K562 (cell line): ENCODE results near the gene CCNL2. TPM values are rescaled to one million over a fixed set of nuclear protein-coding genes. Genes with fewer than 3 reads are reported as not detected.

Source experiments
- CCNT2 ChIP-seq: IDR thresholded peaks from 2 replicates; pipeline ENCODE4 v1.6.1; 2011; ENCODE audit warnings: borderline replicate concordance, low read depth, mild to moderate bottlenecking, moderate library complexity, mixed read lengths, low read length; ENCODE audit not compliant: insufficient read length; ENCODE audit errors: extremely low read depth
- DEAF1 ChIP-seq: fragments of 450-650 bp; formaldehyde crosslinking; IDR thresholded peaks from 2 replicates; pipeline ENCODE4 v1.4.0; 2020; ENCODE audit warnings: mild to moderate bottlenecking, moderate library complexity
- ELF4 ChIP-seq: fragments of 450-650 bp; formaldehyde crosslinking; IDR thresholded peaks from 2 replicates; pipeline ENCODE4 v1.4.0; 2022; ENCODE audit warnings: missing genetic modification characterization
- ETV1 ChIP-seq: fragments of 450-650 bp; conservative IDR thresholded peaks from 2 replicates; pipeline ENCODE4 v1.6.1; 2016; ENCODE audit warnings: missing genetic modification characterization, control low read depth, low read depth, missing compliant biosample characterization
- ETV5 ChIP-seq: sonication (generic); formaldehyde crosslinking; IDR thresholded peaks from 2 replicates; pipeline ENCODE4 v1.4.0; 2020; ENCODE audit warnings: low read depth, mild to moderate bottlenecking, missing genetic modification reagents
- EWSR1 ChIP-seq: fragments of 450-650 bp; IDR thresholded peaks from 2 replicates; pipeline ENCODE4 v1.6.1; 2018; ENCODE audit warnings: borderline replicate concordance, mild to moderate bottlenecking, low read depth, moderate library complexity; ENCODE audit not compliant: partially characterized antibody
- KAT7 ChIP-seq: sonication (generic); formaldehyde crosslinking; IDR thresholded peaks from 2 replicates; pipeline ENCODE4 v1.8.0; 2022; ENCODE audit warnings: missing genetic modification reagents, mild to moderate bottlenecking, borderline replicate concordance
- KLF1 ChIP-seq: fragments of 450-650 bp; IDR thresholded peaks from 2 replicates; pipeline ENCODE4 v1.6.1; 2016; ENCODE audit warnings: missing genetic modification characterization, missing compliant biosample characterization
- KLF16 ChIP-seq: IDR thresholded peaks from 2 replicates; pipeline ENCODE4 v1.6.1; 2016; ENCODE audit warnings: antibody characterized with exemption
- MLX ChIP-seq, 2 experiments: fragments of 450-650 bp in 1 of 2; sonication (generic) in 1 of 2; formaldehyde crosslinking; conservative IDR thresholded peaks; 2 replicates each; pipeline versions ENCODE4 v1.4.0 to v1.8.1; 2020 to 2022; ENCODE audit warnings: mild to moderate bottlenecking in 1 of 2, missing genetic modification reagents in 1 of 2
- SAFB ChIP-seq: fragments of 200-400 bp; formaldehyde crosslinking; IDR thresholded peaks from 2 replicates; pipeline ENCODE4 v1.6.1; 2017; ENCODE audit warnings: low read depth, low read length, borderline replicate concordance
- SMARCA4 ChIP-seq: fragments of 450-650 bp; IDR thresholded peaks from 2 replicates; pipeline ENCODE4 v1.6.1; 2016
- SMARCA5 ChIP-seq: fragments of 450-650 bp; IDR thresholded peaks from 2 replicates; pipeline ENCODE4 v1.6.1; 2016
- STAT5B ChIP-seq: fragments of 250-450 bp; sonication (Bioruptor Pico); IDR thresholded peaks from 2 replicates; pipeline ENCODE4 v1.8.0; 2021; ENCODE audit warnings: mild to moderate bottlenecking, inconsistent platforms
- U2AF1 ChIP-seq: fragments of 200-400 bp; formaldehyde crosslinking; optimal IDR thresholded peaks from 2 replicates; pipeline ENCODE3; 2017; ENCODE audit warnings: mild to moderate bottlenecking, low read depth, low read length, moderate library complexity
- ZBTB17 ChIP-seq: fragments of 450-650 bp; formaldehyde crosslinking; IDR thresholded peaks from 2 replicates; pipeline ENCODE4 v1.4.0; 2020; ENCODE audit warnings: mild to moderate bottlenecking
- ZNF24 ChIP-seq: fragments of 450-650 bp; IDR thresholded peaks from 2 replicates; pipeline ENCODE4 v1.6.1; 2016
- ZNF589 ChIP-seq: fragments of 200-800 bp; sonication (Bioruptor generic); IDR thresholded peaks from 2 replicates; pipeline ENCODE4 v1.6.1; 2016; ENCODE audit warnings: low read depth, missing genetic modification characterization, missing compliant biosample characterization
- ZSCAN32 ChIP-seq: fragments of 450-650 bp; formaldehyde crosslinking; IDR thresholded peaks from 2 replicates; pipeline ENCODE4 v1.4.0; 2020; ENCODE audit warnings: mild to moderate bottlenecking, moderate library complexity
- polyA plus RNA-seq, 8 experiments: library from polyadenylated mRNA; depleted of rRNA in 4 of 8; stranded (reverse) in 5 of 8; unstranded in 3 of 8; fragments of >200 nt; fragmentation: Nextera tagmentation in 2 of 8; fragmentation: Illumina TruSeq in 1 of 8; extraction: Ambion mirVana in 2 of 8; extraction: Trizol in 1 of 8; gene quantifications; 2 replicates each; pipeline versions ENCODE4 v1.2.1 to v1.2.3, GENCODE V29; 2011 to 2014; ENCODE audit warnings: inconsistent platforms in 1 of 8, missing spikeins in 1 of 8
- total RNA-seq, 7 experiments: library from RNA; depleted of rRNA in 6 of 7; stranded (reverse); fragments of >200 nt in 6 of 7; fragmentation: Illumina TruSeq in 2 of 7; extraction: Trizol in 2 of 7; gene quantifications; 2 replicates each; pipeline versions ENCODE4 v1.2.1 to v1.2.3, GENCODE V29; 2011 to 2021; ENCODE audit warnings: low replicate concordance in 1 of 7
- TF ChIP-seq, protein P1 (sequence below), 2 experiments: fragments of 200-800 bp in 1 of 2; sonication (Bioruptor generic) in 1 of 2; sonication (generic) in 1 of 2; formaldehyde crosslinking in 1 of 2; IDR thresholded peaks in 1 of 2; conservative IDR thresholded peaks in 1 of 2; 2 replicates each; pipeline versions ENCODE4 v1.5.0 to v1.6.1; 2016 to 2020; ENCODE audit warnings: missing compliant biosample characterization in 1 of 2, missing genetic modification characterization in 1 of 2, missing genetic modification reagents in 1 of 2
- TF ChIP-seq, protein P2 (sequence below): fragments of 450-650 bp; IDR thresholded peaks from 2 replicates; pipeline ENCODE4 v1.7.1; 2018; ENCODE audit warnings: mild to moderate bottlenecking, low read depth; ENCODE audit not compliant: partially characterized antibody

CCNL2 gene
- total and polyA plus RNA-seq, 9 of the 15 experiments (the other 6 are each of a cell fraction or from before 2014, with no cell fraction given), result 2.8 to 287 (median 94.5) TPM

DNA sequence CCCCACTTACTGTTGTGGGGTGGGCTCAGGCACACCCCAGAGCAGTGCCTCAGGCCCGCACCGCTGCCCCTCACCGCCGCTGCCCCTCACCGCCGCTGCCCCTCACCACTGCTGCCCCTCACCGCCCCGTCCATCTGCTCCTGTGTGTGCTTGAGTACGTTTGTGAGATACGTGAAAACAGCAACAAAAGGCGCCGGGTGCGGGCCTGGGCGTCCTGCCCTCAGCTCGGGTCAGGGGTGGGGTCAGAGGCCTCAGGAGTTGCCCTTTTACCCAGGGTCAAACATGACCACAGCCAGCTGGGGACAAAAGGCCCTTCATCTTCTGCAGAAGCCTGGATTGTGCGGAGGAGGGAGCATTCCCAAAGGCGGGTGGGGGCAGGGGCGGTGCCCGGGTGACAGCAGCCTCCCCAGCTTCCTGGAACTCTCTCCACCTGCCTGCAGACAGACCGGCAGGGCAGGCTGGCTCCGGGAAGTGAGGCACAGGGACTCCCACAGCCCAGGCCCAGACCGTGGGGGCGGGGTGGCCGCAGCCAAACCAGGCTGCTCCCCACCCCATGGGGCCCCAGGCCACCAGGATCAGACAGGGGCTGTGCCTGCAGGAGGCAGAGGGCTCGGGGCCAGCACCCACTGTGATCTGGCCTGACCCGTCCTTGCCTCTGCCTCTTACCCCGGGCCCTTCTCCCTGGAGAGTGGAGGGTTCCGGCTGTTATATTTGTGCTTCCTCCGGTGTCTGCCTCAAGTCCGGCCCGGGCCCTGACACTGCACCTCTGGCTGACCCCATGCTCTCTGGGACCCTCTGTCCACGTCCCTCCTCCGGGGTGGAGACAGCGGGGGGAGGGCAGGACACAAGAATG lies 34.0 kb upstream of the CCNL2 start (continued):
- TF ChIP-seq DEAF1 (CRISPR knock-in tag), result no peak
- TF ChIP-seq ETV1 (tag), result peak; percentile 48
- no peak for TF ChIP-seq SAFB
- TF ChIP-seq ZNF24, result no peak
- TF ChIP-seq, protein P1, sequence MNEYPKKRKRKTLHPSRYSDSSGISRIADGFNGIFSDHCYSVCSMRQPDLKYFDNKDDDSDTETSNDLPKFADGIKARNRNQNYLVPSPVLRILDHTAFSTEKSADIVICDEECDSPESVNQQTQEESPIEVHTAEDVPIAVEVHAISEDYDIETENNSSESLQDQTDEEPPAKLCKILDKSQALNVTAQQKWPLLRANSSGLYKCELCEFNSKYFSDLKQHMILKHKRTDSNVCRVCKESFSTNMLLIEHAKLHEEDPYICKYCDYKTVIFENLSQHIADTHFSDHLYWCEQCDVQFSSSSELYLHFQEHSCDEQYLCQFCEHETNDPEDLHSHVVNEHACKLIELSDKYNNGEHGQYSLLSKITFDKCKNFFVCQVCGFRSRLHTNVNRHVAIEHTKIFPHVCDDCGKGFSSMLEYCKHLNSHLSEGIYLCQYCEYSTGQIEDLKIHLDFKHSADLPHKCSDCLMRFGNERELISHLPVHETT (CRISPR knock-in tag; conservative IDR thresholded peaks at IDR 0.05 in 1 of 2, IDR thresholded peaks at IDR 0.05 in 1 of 2), result peak in 1 of 2 experiments; percentile 82; a peak in 2 of 4 replicates
- 0 out of 4 replicates have a peak, but pooled peaks of 1 of the 2 experiments have one; percentile 75 for TF ChIP-seq MLX (CRISPR knock-in tag; conservative IDR thresholded peaks at IDR 0.05)
- TF ChIP-seq KAT7 (CRISPR knock-in tag), result no peak
- TF ChIP-seq SMARCA4, result peak; percentile 10; the same call in 1 of the 2 replicates
- TF ChIP-seq ZSCAN32 (CRISPR knock-in tag), result no peak
- peak; percentile 73; the same call in 1 of the 2 replicates for TF ChIP-seq ETV5 (CRISPR knock-in tag)
- peak; percentile 64; the same call in 1 of the 2 replicates for TF ChIP-seq ZBTB17 (CRISPR knock-in tag)
- no peak for TF ChIP-seq STAT5B (CRISPR knock-in tag)
- peak; percentile 33; the same call in 1 of the 2 replicates for TF ChIP-seq ELF4 (CRISPR knock-in tag)
- no peak for TF ChIP-seq U2AF1
- TF ChIP-seq KLF16, result peak; percentile 35; the same call in 1 of the 2 replicates
- peak; percentile 34; the same call in 1 of the 2 replicates for TF ChIP-seq KLF1 (tag)
- peak; percentile 40 for TF ChIP-seq CCNT2
- no peak for TF ChIP-seq EWSR1
- TF ChIP-seq ZNF589 (CRISPR knock-in tag), result peak; percentile 86; the same call in 1 of the 2 replicates
- TF ChIP-seq, protein P2, sequence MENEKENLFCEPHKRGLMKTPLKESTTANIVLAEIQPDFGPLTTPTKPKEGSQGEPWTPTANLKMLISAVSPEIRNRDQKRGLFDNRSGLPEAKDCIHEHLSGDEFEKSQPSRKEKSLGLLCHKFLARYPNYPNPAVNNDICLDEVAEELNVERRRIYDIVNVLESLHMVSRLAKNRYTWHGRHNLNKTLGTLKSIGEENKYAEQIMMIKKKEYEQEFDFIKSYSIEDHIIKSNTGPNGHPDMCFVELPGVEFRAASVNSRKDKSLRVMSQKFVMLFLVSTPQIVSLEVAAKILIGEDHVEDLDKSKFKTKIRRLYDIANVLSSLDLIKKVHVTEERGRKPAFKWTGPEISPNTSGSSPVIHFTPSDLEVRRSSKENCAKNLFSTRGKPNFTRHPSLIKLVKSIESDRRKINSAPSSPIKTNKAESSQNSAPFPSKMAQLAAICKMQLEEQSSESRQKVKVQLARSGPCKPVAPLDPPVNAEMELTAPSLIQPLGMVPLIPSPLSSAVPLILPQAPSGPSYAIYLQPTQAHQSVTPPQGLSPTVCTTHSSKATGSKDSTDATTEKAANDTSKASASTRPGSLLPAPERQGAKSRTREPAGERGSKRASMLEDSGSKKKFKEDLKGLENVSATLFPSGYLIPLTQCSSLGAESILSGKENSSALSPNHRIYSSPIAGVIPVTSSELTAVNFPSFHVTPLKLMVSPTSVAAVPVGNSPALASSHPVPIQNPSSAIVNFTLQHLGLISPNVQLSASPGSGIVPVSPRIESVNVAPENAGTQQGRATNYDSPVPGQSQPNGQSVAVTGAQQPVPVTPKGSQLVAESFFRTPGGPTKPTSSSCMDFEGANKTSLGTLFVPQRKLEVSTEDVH, result no peak
- no peak for TF ChIP-seq SMARCA5
